Mesodermal cell (in vitro differentiated cells): ENCODE data around the gene PCDH10. TPM values are rescaled to one million over a fixed set of nuclear protein-coding genes. Genes with fewer than 3 reads are reported as not detected.

Source experiments
- H3K27ac ChIP-seq: 2 replicates; pipeline ENCODE4 v1.7.0; 2013; ENCODE audit warnings: mild to moderate bottlenecking, low read depth, low read length, moderate library complexity; ENCODE audit not compliant: severe bottlenecking
- H3K36me3 ChIP-seq: 2 replicates; pipeline ENCODE4 v1.7.1; 2013; ENCODE audit warnings: mild to moderate bottlenecking, low read length, moderate library complexity; ENCODE audit not compliant: control insufficient read depth, insufficient read depth
- H3K4me1 ChIP-seq: one replicate; pipeline ENCODE4 v1.7.1; 2013; ENCODE audit warnings: mild to moderate bottlenecking, low read length; ENCODE audit not compliant: insufficient read depth, control insufficient read depth, poor library complexity, severe bottlenecking
- H3K4me3 ChIP-seq: 2 replicates; pipeline ENCODE4 v1.7.0; 2013; ENCODE audit warnings: low read length, control low read depth, mild to moderate bottlenecking; ENCODE audit not compliant: insufficient read depth, poor library complexity, severe bottlenecking; ENCODE audit errors: extremely low read depth
- H3K9me3 ChIP-seq: 2 replicates; pipeline ENCODE4 v1.7.1; 2013; ENCODE audit warnings: mild to moderate bottlenecking, low read length, moderate library complexity; ENCODE audit not compliant: control insufficient read depth
- WGBS, 2 experiments: methylation state at CpG; one replicate each; pipeline ENCODE4 v1.1.5; 2013; ENCODE audit warnings: missing lambda C conversion rate in 2 of 2; ENCODE audit not compliant: insufficient coverage in 2 of 2; 5-methylcytosine and 5-hydroxymethylcytosine counted together
- polyA plus RNA-seq, 2 experiments: library from polyadenylated mRNA; stranded (reverse); fragments of 50-300 nt; gene quantifications; one replicate each; pipeline ENCODE4 v1.2.3, GENCODE V29; 2013

The PCDH10 gene, protein sequence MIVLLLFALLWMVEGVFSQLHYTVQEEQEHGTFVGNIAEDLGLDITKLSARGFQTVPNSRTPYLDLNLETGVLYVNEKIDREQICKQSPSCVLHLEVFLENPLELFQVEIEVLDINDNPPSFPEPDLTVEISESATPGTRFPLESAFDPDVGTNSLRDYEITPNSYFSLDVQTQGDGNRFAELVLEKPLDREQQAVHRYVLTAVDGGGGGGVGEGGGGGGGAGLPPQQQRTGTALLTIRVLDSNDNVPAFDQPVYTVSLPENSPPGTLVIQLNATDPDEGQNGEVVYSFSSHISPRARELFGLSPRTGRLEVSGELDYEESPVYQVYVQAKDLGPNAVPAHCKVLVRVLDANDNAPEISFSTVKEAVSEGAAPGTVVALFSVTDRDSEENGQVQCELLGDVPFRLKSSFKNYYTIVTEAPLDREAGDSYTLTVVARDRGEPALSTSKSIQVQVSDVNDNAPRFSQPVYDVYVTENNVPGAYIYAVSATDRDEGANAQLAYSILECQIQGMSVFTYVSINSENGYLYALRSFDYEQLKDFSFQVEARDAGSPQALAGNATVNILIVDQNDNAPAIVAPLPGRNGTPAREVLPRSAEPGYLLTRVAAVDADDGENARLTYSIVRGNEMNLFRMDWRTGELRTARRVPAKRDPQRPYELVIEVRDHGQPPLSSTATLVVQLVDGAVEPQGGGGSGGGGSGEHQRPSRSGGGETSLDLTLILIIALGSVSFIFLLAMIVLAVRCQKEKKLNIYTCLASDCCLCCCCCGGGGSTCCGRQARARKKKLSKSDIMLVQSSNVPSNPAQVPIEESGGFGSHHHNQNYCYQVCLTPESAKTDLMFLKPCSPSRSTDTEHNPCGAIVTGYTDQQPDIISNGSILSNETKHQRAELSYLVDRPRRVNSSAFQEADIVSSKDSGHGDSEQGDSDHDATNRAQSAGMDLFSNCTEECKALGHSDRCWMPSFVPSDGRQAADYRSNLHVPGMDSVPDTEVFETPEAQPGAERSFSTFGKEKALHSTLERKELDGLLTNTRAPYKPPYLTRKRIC
- 27.1 TPM for polyA plus RNA-seq (2013, experiment 1 of 2)
- polyA plus RNA-seq (2013, experiment 2 of 2) = 24.9 TPM

- Histone ChIP-seq H3K4me1 (no peaks in the 10 kb centered on the region), H3K9me3 (no peaks in the 10 kb centered on the region), H3K4me3 (peak within 1 kb of the TSS; percentile 66), H3K36me3 (no peaks in the 10 kb centered on the region), H3K27ac (peak within 1 kb of the TSS; percentile 41)
- WGBS, 2 experiments = 1 to 5% methylated on average over 25 to 32 of the region's 38 CpGs
Measured at GRCh38 chr4:133148690-133149363, at the start of gene PCDH10. TSS of gene PCDH10 (plus strand) at chr4:133149294. CDS start at chr4:133150141, 847 bp downstream.

DNA sequence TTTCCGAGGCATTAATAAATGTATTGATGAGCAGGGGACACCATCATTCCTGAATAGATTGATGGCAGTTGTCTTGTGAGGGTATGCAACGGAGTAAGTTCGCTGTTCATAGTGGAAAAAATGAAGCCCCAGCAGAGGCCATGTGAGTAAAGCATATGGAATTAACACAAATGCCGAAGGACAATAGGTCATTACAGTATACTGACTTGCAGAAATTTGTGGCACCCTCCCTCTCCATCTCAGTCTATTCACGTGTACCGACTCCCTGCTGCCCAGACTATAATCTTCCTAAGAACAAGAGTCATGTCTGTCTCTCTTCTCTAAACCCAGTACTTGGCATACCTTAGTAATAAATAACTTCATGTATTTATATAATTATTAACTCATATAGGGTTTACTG lies 47.1 kb upstream of the PCDH10 start:
- H3K36me3 ChIP-seq = no peaks in the 10 kb centered on the region
- no peak overlapping the region for H3K4me3 ChIP-seq
- H3K27ac ChIP-seq = no peak overlapping the region
- H3K4me1 ChIP-seq = no peaks in the 10 kb centered on the region
- H3K9me3 ChIP-seq = no peaks in the 10 kb centered on the region
- WGBS, 2 experiments = 83 to 87% methylated on average over 3 of the region's 6 CpGs

DNA sequence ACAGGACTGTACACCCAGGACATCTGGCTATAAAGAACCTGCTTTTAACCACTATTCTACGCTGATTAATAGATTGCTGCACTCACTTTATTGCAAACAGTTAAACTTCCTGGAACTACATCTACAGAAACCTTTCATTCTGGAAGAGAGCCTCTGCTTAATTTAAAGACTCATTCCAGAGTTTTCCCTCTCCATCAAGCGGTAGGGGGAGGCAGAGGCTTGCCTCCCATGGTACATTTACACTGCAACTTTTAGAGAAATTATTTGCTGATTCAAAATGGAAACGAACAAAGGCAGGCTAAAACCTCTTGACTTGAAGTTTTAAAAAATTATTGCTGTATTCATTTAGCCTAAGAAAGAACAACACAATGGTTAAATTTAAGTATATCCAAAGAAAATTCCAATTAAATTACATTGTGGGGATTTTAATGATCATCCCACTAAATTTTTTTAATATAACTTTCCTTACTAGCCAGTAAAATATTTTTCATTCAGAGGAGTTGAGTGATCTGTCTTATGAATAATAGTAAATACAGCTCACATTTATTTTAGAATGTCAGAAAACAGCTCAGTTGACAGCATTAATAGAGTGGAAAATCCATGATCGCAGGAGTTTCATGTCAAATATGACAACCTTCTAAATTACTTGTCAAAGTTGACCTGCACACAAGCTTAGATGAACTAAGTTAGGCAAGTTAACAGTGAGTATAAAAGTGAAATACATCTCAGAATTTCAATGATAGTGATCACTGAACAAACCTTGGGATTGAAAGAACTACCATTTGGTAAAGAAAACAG lies 46.3 kb upstream of the PCDH10 start:
- 88 to 100% methylated on average over 1 of the region's 4 CpGs for WGBS, 2 experiments
- Histone ChIP-seq H3K27ac (no peak overlapping the region), H3K36me3 (no peaks in the 10 kb centered on the region)

DNA sequence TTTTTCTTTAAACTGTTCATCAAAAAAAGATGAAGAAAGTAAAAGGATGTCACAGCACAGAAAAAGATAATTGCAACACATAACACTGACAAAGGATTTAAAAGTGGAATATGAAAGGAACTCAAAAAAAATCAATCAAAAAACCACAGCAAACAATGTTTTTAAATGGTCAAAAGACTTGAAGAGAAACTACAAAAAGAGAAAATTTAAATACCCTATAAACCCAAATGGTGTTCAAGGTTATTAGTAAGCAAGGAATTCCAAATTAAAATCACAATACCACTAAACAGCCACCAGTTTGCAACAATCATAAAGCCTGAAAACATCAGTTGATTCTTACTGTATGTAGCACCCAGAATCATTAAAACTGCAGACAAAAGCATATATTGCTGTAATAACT lies 36.5 kb upstream of the PCDH10 start:
- Histone ChIP-seq H3K36me3 (no peaks in the 10 kb centered on the region), H3K27ac (no peak overlapping the region), H3K9me3 (no peaks in the 10 kb centered on the region), H3K4me3 (no peak overlapping the region), H3K4me1 (no peaks in the 10 kb centered on the region)

More for the DNA sequence above, 46.3 kb upstream of the PCDH10 start:
- H3K4me1 ChIP-seq = no peaks in the 10 kb centered on the region
- no peak overlapping the region for H3K4me3 ChIP-seq
- no peaks in the 10 kb centered on the region for H3K9me3 ChIP-seq

DNA sequence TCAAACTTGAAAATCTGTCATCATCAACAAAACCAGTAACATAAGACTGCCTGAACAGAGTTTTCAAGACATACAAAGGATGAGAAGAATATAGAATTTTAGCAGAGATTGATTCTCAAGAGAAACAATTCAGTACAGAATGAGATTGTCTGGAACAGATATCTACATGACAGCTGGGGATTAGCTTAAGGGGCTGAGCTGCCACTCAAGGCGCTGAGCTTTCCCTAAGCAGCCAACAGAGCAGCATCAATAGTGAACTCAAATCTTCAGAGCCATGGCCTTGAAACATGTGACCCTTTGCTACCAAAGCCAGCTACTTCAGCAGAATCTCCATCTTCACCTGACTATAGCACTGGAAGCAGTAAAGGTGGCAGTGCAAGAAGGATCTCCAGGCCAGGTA lies 24.3 kb upstream of the PCDH10 start:
- WGBS, 2 experiments = 92 to 100% methylated on average over 1 of the region's 1 CpG
- Histone ChIP-seq H3K36me3 (no peaks in the 10 kb centered on the region), H3K9me3 (no peaks in the 10 kb centered on the region), H3K27ac (no peak overlapping the region), H3K4me1 (no peaks in the 10 kb centered on the region), H3K4me3 (no peak overlapping the region)

DNA sequence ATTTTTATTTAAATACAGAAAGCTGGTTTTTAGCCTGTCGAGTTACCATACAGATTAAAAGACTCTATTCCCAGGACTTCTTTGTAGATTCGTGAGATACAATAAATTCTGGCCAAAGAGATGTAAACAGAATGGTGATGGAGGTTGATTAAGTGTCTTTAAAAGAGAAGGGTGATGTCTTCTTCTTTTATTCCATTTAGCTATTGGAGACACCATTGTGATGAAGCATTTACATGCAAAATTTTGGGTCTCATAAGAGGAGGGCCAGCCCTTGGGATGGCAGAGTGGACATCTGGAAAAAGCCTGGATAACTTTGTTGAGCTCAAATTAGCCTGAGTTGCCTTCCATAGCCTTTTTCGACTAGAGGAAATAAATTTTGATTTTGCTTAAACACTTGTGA lies 21.6 kb upstream of the PCDH10 start:
- Histone ChIP-seq H3K27ac (no peak overlapping the region), H3K36me3 (no peaks in the 10 kb centered on the region), H3K4me1 (peaks cover 15% of the 10 kb centered on the region), H3K9me3 (no peaks in the 10 kb centered on the region), H3K4me3 (no peak overlapping the region)
- 88% methylated on average over 2 of the region's 3 CpGs; no CpG with 5 or more reads in 1 of the 2 experiments for WGBS, 2 experiments

- Histone ChIP-seq H3K27ac (no peak overlapping the region), H3K4me3 (no peak overlapping the region), H3K9me3 (no peaks in the 10 kb centered on the region), H3K36me3 (no peaks in the 10 kb centered on the region), H3K4me1 (peaks cover 15% of the 10 kb centered on the region)
Measured at GRCh38 chr4:133129237-133129636, 19.9 kb upstream of the PCDH10 start.

GRCh38 chr4:133130171-133130570 lies 18.9 kb upstream of the PCDH10 start:
- Histone ChIP-seq H3K9me3 (no peaks in the 10 kb centered on the region), H3K4me1 (peaks cover 15% of the 10 kb centered on the region), H3K27ac (peak overlapping the region; percentile 54), H3K36me3 (no peaks in the 10 kb centered on the region), H3K4me3 (no peak overlapping the region)
- 33 to 78% methylated on average over 1 of the region's 2 CpGs for WGBS, 2 experiments

- H3K36me3 ChIP-seq = no peaks in the 10 kb centered on the region
- WGBS, 2 experiments = no CpG with 5 or more reads among the region's 2 CpGs
- peaks cover 15% of the 10 kb centered on the region for H3K4me1 ChIP-seq
- no peak overlapping the region for H3K27ac ChIP-seq
- no peak overlapping the region for H3K4me3 ChIP-seq
- no peaks in the 10 kb centered on the region for H3K9me3 ChIP-seq
Measured at GRCh38 chr4:133131829-133132460, 17.1 kb upstream of the PCDH10 start.
